H9 (cell line): Measurements from ENCODE around the gene LUZP2. TPM values are rescaled to one million over a fixed set of nuclear protein-coding genes. Genes with fewer than 3 reads are reported as not detected.

ENCODE experiments used
- DNase-seq: peaks from one replicate; pipeline ENCODE4 v3.0.0-alpha.2; 2017
- H2AFZ ChIP-seq: one replicate; pipeline ENCODE4 v1.6.1; 2013; ENCODE audit warnings: mild to moderate bottlenecking, low read length, control low read depth, moderate library complexity
- H2AK5ac ChIP-seq: 2 replicates; pipeline ENCODE4 v1.6.1; 2013; ENCODE audit warnings: low read length, control low read depth, mixed read lengths; ENCODE audit not compliant: insufficient read length
- H2BK120ac ChIP-seq: one replicate; pipeline ENCODE4 v1.6.1; 2013; ENCODE audit warnings: low read depth, mild to moderate bottlenecking, low read length, control low read depth, inconsistent platforms; ENCODE audit not compliant: poor library complexity, severe bottlenecking
- H2BK12ac ChIP-seq: 2 replicates; pipeline ENCODE4 v1.6.1; 2013; ENCODE audit warnings: low read length, control low read depth, mixed read lengths, low read depth; ENCODE audit not compliant: insufficient read length
- H2BK15ac ChIP-seq: 2 replicates; pipeline ENCODE4 v1.6.1; 2013; ENCODE audit warnings: low read depth, low read length, control low read depth
- H2BK20ac ChIP-seq: one replicate; pipeline ENCODE4 v1.6.1; 2013; ENCODE audit warnings: low read depth, mild to moderate bottlenecking, low read length, control low read depth, inconsistent platforms; ENCODE audit not compliant: poor library complexity, severe bottlenecking
- H2BK5ac ChIP-seq: 2 replicates; pipeline ENCODE4 v1.6.1; 2013; ENCODE audit warnings: low read length, control low read depth, mixed read lengths; ENCODE audit not compliant: insufficient read length
- H3K14ac ChIP-seq: 2 replicates; pipeline ENCODE4 v1.6.1; 2013; ENCODE audit warnings: low read length, control low read depth; ENCODE audit not compliant: insufficient read depth
- H3K18ac ChIP-seq: 2 replicates; pipeline ENCODE4 v1.6.1; 2013; ENCODE audit warnings: low read depth, mild to moderate bottlenecking, mixed read lengths, low read length, control low read depth; ENCODE audit not compliant: insufficient read length
- H3K23ac ChIP-seq: 2 replicates; pipeline ENCODE4 v1.6.1; 2013; ENCODE audit warnings: low read length, control low read depth, mixed read lengths, low read depth; ENCODE audit not compliant: insufficient read length
- H3K23me2 ChIP-seq: 2 replicates; pipeline ENCODE4 v1.6.1; 2013; ENCODE audit warnings: low read depth, mild to moderate bottlenecking, mixed read lengths, low read length, control low read depth; ENCODE audit not compliant: insufficient read length, poor library complexity, severe bottlenecking
- H3K27ac ChIP-seq: 2 replicates; pipeline ENCODE4 v1.5.1; 2013; ENCODE audit warnings: low read length, control low read depth, mixed read lengths, low read depth; ENCODE audit not compliant: insufficient read length
- H3K27me3 ChIP-seq: 2 replicates; pipeline ENCODE4 v1.6.1; 2013; ENCODE audit warnings: low read length, control low read depth, inconsistent platforms; ENCODE audit not compliant: insufficient read depth
- H3K4ac ChIP-seq: 2 replicates; pipeline ENCODE4 v1.6.1; 2013; ENCODE audit warnings: low read depth, mild to moderate bottlenecking, control low read depth, inconsistent platforms, low read length, moderate library complexity
- H3K4me1 ChIP-seq: 2 replicates; pipeline ENCODE4 v1.6.1; 2013; ENCODE audit warnings: low read length, control low read depth, inconsistent platforms; ENCODE audit not compliant: insufficient read depth
- H3K4me2 ChIP-seq: 2 replicates; pipeline ENCODE4 v1.6.1; 2013; ENCODE audit warnings: low read length, control low read depth, mixed read lengths; ENCODE audit not compliant: insufficient read length, insufficient read depth
- H3K56ac ChIP-seq: 2 replicates; pipeline ENCODE4 v1.6.1; 2013; ENCODE audit warnings: low read depth, mild to moderate bottlenecking, mixed read lengths, low read length, control low read depth; ENCODE audit not compliant: insufficient read length
- H3K79me1 ChIP-seq: 2 replicates; pipeline ENCODE4 v1.6.1; 2013; ENCODE audit warnings: low read depth, mild to moderate bottlenecking, moderate library complexity, low read length, control low read depth, inconsistent platforms; ENCODE audit not compliant: insufficient read depth, poor library complexity, severe bottlenecking
- H3K79me2 ChIP-seq: 2 replicates; pipeline ENCODE4 v1.6.1; 2013; ENCODE audit warnings: low read length, control low read depth, inconsistent platforms; ENCODE audit not compliant: insufficient read depth
- H3K9ac ChIP-seq: 2 replicates; pipeline ENCODE4 v1.6.1; 2013; ENCODE audit warnings: low read length, control low read depth, mixed read lengths; ENCODE audit not compliant: insufficient read length; ENCODE audit errors: extremely low read depth
- H3K9me3 ChIP-seq: one replicate; pipeline ENCODE4 v1.6.1; 2013; ENCODE audit warnings: low read depth, low read length, inconsistent platforms; ENCODE audit not compliant: control insufficient read depth
- H3T11ph ChIP-seq: one replicate; pipeline ENCODE4 v1.6.1; 2013; ENCODE audit warnings: mild to moderate bottlenecking, low read length, control low read depth, inconsistent platforms
- H4K20me1 ChIP-seq: one replicate; pipeline ENCODE4 v1.6.1; 2013; ENCODE audit not compliant: control insufficient read depth, insufficient read length, insufficient read depth
- H4K5ac ChIP-seq: 2 replicates; pipeline ENCODE4 v1.6.1; 2013; ENCODE audit warnings: low read depth, mild to moderate bottlenecking, mixed read lengths, low read length, control low read depth; ENCODE audit not compliant: insufficient read length
- H4K8ac ChIP-seq: replicated peaks from 2 replicates; pipeline ENCODE4 v1.6.1; 2013; ENCODE audit warnings: low read length, control low read depth, mixed read lengths, low read depth; ENCODE audit not compliant: insufficient read length
- H4K91ac ChIP-seq: 2 replicates; pipeline ENCODE4 v1.6.1; 2013; ENCODE audit warnings: low read depth, mild to moderate bottlenecking, moderate library complexity, mixed read lengths, low read length, control low read depth; ENCODE audit not compliant: insufficient read length
- H3K27ac Mint-ChIP-seq, 3 experiments: 2 replicates in 2 of 3; 3 replicates in 1 of 3; pipeline ENCODE4 v1.8.0; 2020 to 2021; ENCODE audit warnings: mixed read lengths in 3 of 3, mild to moderate bottlenecking in 1 of 3, moderate library complexity in 1 of 3
- H3K27me3 Mint-ChIP-seq: 2 replicates; pipeline ENCODE4 v1.8.0; 2021; ENCODE audit warnings: low read depth, mild to moderate bottlenecking, moderate library complexity, mixed read lengths
- H3K36me3 Mint-ChIP-seq, 3 experiments: 2 replicates in 2 of 3; 3 replicates in 1 of 3; pipeline ENCODE4 v1.8.0; 2020 to 2021; ENCODE audit warnings: low read depth in 3 of 3, mixed read lengths in 3 of 3; ENCODE audit not compliant: insufficient read depth in 1 of 3
- H3K4me1 Mint-ChIP-seq, 2 experiments: 2 replicates each; pipeline ENCODE4 v1.8.0; 2020; ENCODE audit warnings: mixed read lengths in 2 of 2
- H3K4me3 Mint-ChIP-seq, 2 experiments: 2 replicates in 1 of 2; 3 replicates in 1 of 2; pipeline ENCODE4 v1.8.0; 2020 to 2021; ENCODE audit warnings: mild to moderate bottlenecking in 2 of 2, mixed read lengths in 2 of 2, moderate library complexity in 1 of 2
- H3K9me3 Mint-ChIP-seq, 2 experiments: 2 replicates in 1 of 2; 3 replicates in 1 of 2; pipeline ENCODE4 v1.8.0; 2020; ENCODE audit warnings: mild to moderate bottlenecking in 2 of 2, mixed read lengths in 2 of 2, moderate library complexity in 1 of 2
- CTCF ChIP-seq: fragments of 200-600 bp; sonication (generic); conservative IDR thresholded peaks from 3 replicates; pipeline ENCODE4 v1.8.0; 2021; ENCODE audit warnings: antibody characterized with exemption, mild to moderate bottlenecking
- total RNA-seq: library from RNA; stranded (reverse); gene quantifications from 2 replicates; pipeline ENCODE4 v1.2.1, GENCODE V29; 2021

LUZP2 gene
- total RNA-seq, 1 experiment from 2014 or later, result 25.4 TPM

GRCh38 chr11:25038131-25038530 lies 541.3 kb downstream of the LUZP2 start:
- no peak for TF ChIP-seq CTCF
- no peaks in the 10 kb centered on the region for H3K79me2 ChIP-seq
- Mint-ChIP-seq H3K4me3 (no peak overlapping the region), H3K4me1 (peaks cover 2 to 3% of the 10 kb centered on the region in 2 experiments; a peak in 1 of 4 replicates), H3K36me3 (no peaks in the 10 kb centered on the region), H3K27ac (no peak overlapping the region), H3K9me3 (no peaks in the 10 kb centered on the region), H3K27me3 (no peaks in the 10 kb centered on the region)
- H4K91ac ChIP-seq, result no peak overlapping the region
- H3K23me2 ChIP-seq, result no peaks in the 10 kb centered on the region
- H3K23ac ChIP-seq, result no peak overlapping the region
- no peak overlapping the region for H3K14ac ChIP-seq
- no peak for DNase-seq
- no peaks in the 10 kb centered on the region for H4K20me1 ChIP-seq
- no peak overlapping the region for H2BK12ac ChIP-seq
- no peaks in the 10 kb centered on the region for H3K79me1 ChIP-seq
- no peak overlapping the region for H3K18ac ChIP-seq
- H3K9me3 ChIP-seq, result no peaks in the 10 kb centered on the region
- H3K4ac ChIP-seq, result no peak overlapping the region
- no peak overlapping the region for H3T11ph ChIP-seq
- no peaks in the 10 kb centered on the region for H3K27me3 ChIP-seq
- no peak overlapping the region for H2BK120ac ChIP-seq
- no peak overlapping the region for H4K5ac ChIP-seq
- no peak overlapping the region for H3K56ac ChIP-seq
- H3K4me2 ChIP-seq, result no peak overlapping the region
- H3K9ac ChIP-seq, result no peak overlapping the region
- H3K4me1 ChIP-seq, result no peaks in the 10 kb centered on the region
- H3K27ac ChIP-seq, result no peak overlapping the region
- H2BK15ac ChIP-seq, result no peak overlapping the region
- no peak overlapping the region for H2AFZ ChIP-seq
- no peak overlapping the region for H4K8ac ChIP-seq
- H2AK5ac ChIP-seq, result no peak overlapping the region
- no peak overlapping the region for H2BK5ac ChIP-seq
- no peak overlapping the region for H2BK20ac ChIP-seq
